Activated CD8-positive, alpha-beta T cell treated with anti-CD3 and anti-CD28 coated beads, Interleukin-2, amount 10 ng/mL, durations not matched to agents 7 days and 5 days (primary cell): Measurements from ENCODE around the gene ADCYAP1R1. TPM values are rescaled to one million over a fixed set of nuclear protein-coding genes. Genes with fewer than 3 reads are reported as not detected.

ENCODE experiments used
- ATAC-seq: fragments of 150-1000 bp; cut with Tn5 transposase; one replicate; pipeline ENCODE4 v1.10.0; 2021; ENCODE audit warnings: moderate library complexity
- CTCF ChIA-PET: fragments of 350-600 bp; sonication (Branson Sonifier 250); formaldehyde crosslinking; loops from one replicate; lab custom pipeline; 2021; ENCODE audit warnings: antibody characterized with exemption; lab: Charles Lee
- POLR2A ChIA-PET: fragments of 350-600 bp; sonication (Branson Sonifier 250); formaldehyde crosslinking; loops from one replicate; lab custom pipeline; 2021; ENCODE audit warnings: antibody characterized with exemption; lab: Charles Lee
- DNase-seq: peaks from one replicate; pipeline ENCODE4 v3.0.0-alpha.2; 2020
- H3K27ac Mint-ChIP-seq: one replicate; pipeline ENCODE4 v1.8.0; 2021; ENCODE audit warnings: mild to moderate bottlenecking, mixed read lengths
- H3K27me3 Mint-ChIP-seq: one replicate; pipeline ENCODE4 v1.8.0; 2021; ENCODE audit warnings: low read depth, mixed read lengths
- H3K36me3 Mint-ChIP-seq: one replicate; pipeline ENCODE4 v1.8.0; 2021; ENCODE audit warnings: low read depth, mixed read lengths
- H3K4me1 Mint-ChIP-seq: one replicate; pipeline ENCODE4 v1.8.0; 2021; ENCODE audit warnings: low read depth, mixed read lengths
- H3K4me3 Mint-ChIP-seq: one replicate; pipeline ENCODE4 v1.8.0; 2021; ENCODE audit warnings: mild to moderate bottlenecking, mixed read lengths
- H3K9me3 Mint-ChIP-seq: one replicate; pipeline ENCODE4 v1.8.0; 2022; ENCODE audit warnings: mixed read lengths; ENCODE audit not compliant: insufficient read depth
- total RNA-seq, 2 experiments: library from RNA; stranded (reverse); gene quantifications; one replicate each; pipeline ENCODE4 v1.2.3, GENCODE V29; 2021

Gene ADCYAP1R1
- total RNA-seq, 2 experiments from 2014 or later = not detected

DNA sequence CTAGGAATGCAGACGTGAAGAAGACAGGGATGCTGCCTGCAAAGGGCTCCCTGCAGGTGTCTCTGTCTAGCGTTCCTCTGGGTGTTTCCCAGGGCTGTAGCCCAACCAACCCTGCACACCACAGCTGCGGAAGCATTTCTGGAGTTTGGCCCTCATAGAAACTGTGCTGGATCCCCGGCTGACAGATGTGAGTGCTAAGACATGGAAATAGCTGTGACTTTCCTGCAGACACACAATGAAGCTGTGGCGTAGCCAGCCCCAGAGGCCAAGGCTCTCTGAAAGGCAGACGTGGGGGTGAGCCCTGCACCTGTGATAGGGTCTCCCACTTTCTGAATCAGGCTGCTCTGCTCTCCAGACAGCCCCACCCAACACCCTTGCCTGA lies 44.8 kb downstream of the ADCYAP1R1 start:
- ChIA-PET POLR2A (no interaction called here), CTCF (interaction anchor here (2.0 kb wide), 1 partner anchor 113 kb away, joined by 6 read pairs; no protein-coding TSS in a partner anchor)
- Mint-ChIP-seq H3K4me3 (no peak overlapping the region), H3K27me3 (peaks cover 7% of the 10 kb centered on the region), H3K9me3 (no peaks in the 10 kb centered on the region), H3K4me1 (no peaks in the 10 kb centered on the region), H3K27ac (no peak overlapping the region), H3K36me3 (no peaks in the 10 kb centered on the region)
- no peak for ATAC-seq
- DNase-seq = no peak

DNA sequence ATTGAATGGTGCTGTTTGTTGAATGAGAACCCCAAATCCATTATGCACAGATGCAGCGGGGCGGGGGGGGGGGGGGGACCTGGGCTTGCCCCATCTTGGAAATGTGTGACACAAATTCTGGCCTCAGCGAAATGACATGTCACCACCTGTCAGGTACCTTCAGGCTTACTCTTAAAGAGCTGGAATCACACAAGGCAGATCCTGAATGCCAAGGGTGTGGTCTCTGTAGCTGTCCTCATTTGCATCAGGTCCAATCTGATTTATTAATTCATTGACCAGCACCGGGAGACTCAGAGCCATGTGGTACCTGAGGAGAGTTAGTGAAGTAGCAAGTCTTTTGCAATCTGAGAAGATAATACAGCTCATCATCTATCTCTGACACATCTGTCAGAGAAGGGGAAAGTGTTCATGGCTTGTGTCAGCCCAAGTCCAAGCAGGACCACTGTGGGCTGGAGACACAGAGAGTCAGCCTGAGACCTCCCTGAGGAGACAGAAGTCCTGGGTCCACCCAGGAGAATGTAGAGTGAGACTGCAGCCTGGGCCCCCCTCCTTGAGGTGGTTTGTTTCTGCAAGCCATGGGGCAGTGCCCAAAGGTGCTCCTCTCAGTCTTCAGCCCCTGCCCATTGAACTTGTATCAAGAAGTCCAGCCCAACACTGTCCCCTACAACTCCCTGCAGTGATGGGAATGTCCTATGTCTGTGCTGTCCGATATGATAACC lies 46.7 kb downstream of the ADCYAP1R1 start:
- ChIA-PET CTCF (interaction anchor here (1.4 kb wide), 1 partner anchor 21 kb away, joined by 3 read pairs; no protein-coding TSS in a partner anchor), POLR2A (no interaction called here)
- Mint-ChIP-seq H3K4me1 (no peaks in the 10 kb centered on the region), H3K9me3 (no peaks in the 10 kb centered on the region), H3K36me3 (no peaks in the 10 kb centered on the region), H3K27ac (no peak overlapping the region), H3K4me3 (no peak overlapping the region), H3K27me3 (peaks cover 4% of the 10 kb centered on the region)
- ATAC-seq (no peak), DNase-seq (no peak)

DNA sequence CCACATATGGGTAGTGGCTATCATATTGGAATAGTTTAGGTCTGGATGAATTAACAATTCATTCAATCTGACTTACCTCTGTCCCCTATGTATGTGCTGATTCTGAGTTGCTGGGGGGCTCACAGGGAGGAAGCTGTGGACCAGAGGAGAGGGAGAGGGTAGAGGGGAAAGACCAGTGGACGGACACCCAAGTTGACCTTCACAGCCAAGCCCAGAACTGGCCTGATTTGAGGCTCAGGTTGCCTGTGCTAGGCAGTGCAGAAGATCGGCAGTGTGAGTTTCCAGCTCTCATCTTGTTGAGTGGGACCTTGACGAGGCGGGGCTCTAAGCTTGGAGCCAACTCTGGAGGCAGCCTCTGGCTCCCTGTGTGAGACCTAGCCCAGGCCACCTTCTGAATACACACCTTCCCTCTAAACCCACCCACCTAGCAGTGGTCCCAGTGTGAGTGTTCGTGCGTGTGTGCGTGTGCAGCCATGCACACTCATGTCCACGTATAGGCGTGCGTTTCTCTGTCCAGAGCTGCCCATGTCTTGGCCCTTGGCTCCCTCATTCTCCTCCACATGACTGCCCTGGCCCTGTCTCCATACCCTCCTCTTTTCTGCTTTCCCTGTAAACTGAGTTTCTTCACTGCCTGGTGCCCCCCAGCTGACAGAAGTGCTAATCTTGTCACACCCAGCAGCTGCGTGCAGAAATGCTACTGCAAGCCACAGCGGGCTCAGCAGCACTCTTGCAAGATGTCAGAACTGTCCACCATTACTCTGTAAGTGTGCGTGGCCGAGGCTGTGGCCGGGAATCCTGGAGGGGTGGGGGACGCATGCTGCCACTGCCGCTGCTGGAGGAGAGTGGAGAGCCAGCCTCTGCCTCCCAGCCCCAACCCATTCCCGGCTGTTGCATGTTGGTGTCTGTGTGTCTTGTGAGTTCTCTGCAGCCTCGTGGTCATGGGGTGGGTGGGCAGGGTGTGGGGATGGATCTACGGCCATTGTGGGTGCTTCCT lies 47.6 kb downstream of the ADCYAP1R1 start:
- Mint-ChIP-seq H3K27me3 (peaks cover 2% of the 10 kb centered on the region), H3K4me1 (no peaks in the 10 kb centered on the region), H3K9me3 (no peaks in the 10 kb centered on the region), H3K36me3 (no peaks in the 10 kb centered on the region), H3K27ac (no peak overlapping the region), H3K4me3 (no peak overlapping the region)
- no peak for DNase-seq
- ATAC-seq = no peak
- ChIA-PET CTCF (no interaction called here), POLR2A (no interaction called here)

DNA sequence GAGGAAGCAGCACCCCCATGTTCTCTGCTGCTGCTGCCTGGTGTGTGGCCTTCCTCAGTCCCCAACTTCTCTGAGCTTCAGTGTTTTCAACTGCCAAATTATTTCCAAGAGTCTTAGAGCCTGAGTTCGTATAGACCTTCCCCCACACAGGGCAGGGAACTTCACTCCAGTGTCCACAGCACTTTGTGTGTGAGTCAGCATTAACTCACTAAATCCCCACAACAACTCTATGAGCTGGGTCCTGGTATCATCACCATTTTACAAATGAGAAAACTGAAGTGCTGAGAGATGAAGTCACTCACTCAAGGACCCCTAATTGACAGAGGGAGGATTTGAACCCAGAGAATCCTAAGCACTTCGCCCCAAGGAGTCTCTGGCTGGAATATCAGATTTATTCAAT lies 48.3 kb downstream of the ADCYAP1R1 start:
- ATAC-seq (no peak), DNase-seq (no peak)
- Mint-ChIP-seq H3K9me3 (no peaks in the 10 kb centered on the region), H3K27ac (no peak overlapping the region), H3K27me3 (peaks cover 2% of the 10 kb centered on the region), H3K36me3 (no peaks in the 10 kb centered on the region), H3K4me3 (no peak overlapping the region), H3K4me1 (no peaks in the 10 kb centered on the region)
- ChIA-PET POLR2A (no interaction called here), CTCF (no interaction called here)

DNA sequence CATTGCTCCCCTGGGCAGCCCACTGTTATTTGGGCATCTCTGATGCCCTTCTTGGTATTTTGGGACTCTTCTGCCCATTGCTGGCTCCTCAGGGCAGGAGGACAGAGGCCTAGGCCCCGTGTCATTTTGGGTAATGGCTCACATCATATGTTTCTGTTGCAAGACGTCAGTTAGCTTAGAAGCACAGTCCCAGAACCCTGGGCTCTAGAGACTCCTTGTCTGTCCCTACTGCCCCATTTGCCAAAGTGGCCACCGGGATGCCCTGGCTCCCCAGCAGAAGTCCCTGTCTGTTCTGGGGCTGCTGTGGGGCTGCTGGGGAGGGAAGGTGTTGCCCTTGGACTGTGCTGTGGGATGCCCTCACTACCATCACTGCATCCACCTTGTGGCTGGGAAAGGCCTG lies 48.8 kb downstream of the ADCYAP1R1 start:
- H3K4me1 Mint-ChIP-seq = no peaks in the 10 kb centered on the region
- no peaks in the 10 kb centered on the region for H3K36me3 Mint-ChIP-seq
- no peak overlapping the region for H3K4me3 Mint-ChIP-seq
- H3K9me3 Mint-ChIP-seq = no peaks in the 10 kb centered on the region
- DNase-seq = no peak
- H3K27me3 Mint-ChIP-seq = peaks cover 2% of the 10 kb centered on the region
- CTCF ChIA-PET = no interaction called here
- no peak overlapping the region for H3K27ac Mint-ChIP-seq
- POLR2A ChIA-PET = no interaction called here
- no peak for ATAC-seq

DNA sequence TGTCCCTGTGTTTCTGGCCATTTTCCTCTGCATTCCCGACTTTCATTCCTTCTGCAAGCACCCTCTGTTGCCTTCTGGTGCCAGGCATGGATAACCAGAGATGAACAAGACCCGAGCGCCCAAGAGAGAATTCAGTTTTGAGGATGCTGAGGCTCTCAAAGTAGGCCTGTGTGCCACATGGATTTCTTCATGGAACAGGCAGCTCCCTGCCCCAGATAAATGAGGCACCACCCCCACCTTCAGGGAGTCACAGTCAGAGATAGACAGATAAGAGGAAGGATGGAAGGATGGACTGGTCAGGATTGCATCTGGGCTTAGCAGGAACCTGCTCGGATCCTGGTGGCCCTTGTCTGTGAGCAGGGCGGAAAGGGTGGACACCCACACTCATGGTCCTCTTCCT lies 49.4 kb downstream of the ADCYAP1R1 start:
- Mint-ChIP-seq H3K9me3 (no peaks in the 10 kb centered on the region), H3K27ac (no peak overlapping the region), H3K4me3 (no peak overlapping the region), H3K4me1 (no peaks in the 10 kb centered on the region), H3K36me3 (no peaks in the 10 kb centered on the region), H3K27me3 (peaks cover 2% of the 10 kb centered on the region)
- ChIA-PET POLR2A (no interaction called here), CTCF (no interaction called here)
- ATAC-seq = no peak
- no peak for DNase-seq

DNA sequence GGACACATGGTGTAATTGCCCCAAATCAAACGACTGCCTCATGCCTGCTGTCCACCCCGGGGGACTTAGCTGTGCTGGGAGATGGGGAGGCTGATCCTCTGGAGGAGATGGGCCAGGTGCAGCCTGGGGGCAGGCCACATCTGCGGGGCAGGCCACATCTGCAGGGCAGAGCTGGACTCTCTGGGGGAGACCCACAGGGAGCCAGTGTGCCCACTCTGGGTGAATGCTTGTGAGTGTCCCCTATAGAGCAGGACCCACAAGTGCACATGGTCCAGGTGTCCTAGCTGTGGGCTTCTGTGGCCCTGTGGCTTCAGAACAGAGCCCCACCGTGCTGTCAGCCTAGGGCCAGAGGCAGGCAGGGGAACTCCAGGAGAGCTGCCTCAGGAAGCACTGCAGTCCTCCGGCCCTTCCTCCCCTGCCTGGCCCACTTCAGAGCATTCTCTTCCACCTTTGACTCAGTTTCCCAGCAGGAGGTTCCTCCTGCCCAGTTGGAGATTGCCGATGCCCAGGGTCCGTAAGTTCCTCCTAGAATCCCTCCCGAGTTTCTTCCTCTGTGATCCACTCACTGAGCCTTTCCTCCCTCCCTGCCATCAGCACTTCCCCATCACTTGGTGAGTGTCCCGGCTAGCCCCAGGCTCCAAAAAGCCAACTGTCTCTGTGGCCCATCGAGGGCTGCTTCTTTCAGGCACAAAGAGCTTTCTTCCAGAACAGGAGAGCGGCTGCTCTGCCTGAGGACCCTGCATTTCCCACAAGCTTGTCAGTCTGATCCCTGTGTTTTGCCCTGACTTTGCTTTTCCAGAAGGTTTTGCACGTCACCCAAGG lies 50.3 kb downstream of the ADCYAP1R1 start:
- H3K27me3 Mint-ChIP-seq = peaks cover 2% of the 10 kb centered on the region
- ChIA-PET POLR2A (no interaction called here), CTCF (no interaction called here)
- H3K27ac Mint-ChIP-seq = no peak overlapping the region
- DNase-seq (no peak), ATAC-seq (no peak)
- H3K36me3 Mint-ChIP-seq = no peaks in the 10 kb centered on the region
- H3K9me3 Mint-ChIP-seq = no peaks in the 10 kb centered on the region
- H3K4me1 Mint-ChIP-seq = no peaks in the 10 kb centered on the region
- H3K4me3 Mint-ChIP-seq = no peak overlapping the region

DNA sequence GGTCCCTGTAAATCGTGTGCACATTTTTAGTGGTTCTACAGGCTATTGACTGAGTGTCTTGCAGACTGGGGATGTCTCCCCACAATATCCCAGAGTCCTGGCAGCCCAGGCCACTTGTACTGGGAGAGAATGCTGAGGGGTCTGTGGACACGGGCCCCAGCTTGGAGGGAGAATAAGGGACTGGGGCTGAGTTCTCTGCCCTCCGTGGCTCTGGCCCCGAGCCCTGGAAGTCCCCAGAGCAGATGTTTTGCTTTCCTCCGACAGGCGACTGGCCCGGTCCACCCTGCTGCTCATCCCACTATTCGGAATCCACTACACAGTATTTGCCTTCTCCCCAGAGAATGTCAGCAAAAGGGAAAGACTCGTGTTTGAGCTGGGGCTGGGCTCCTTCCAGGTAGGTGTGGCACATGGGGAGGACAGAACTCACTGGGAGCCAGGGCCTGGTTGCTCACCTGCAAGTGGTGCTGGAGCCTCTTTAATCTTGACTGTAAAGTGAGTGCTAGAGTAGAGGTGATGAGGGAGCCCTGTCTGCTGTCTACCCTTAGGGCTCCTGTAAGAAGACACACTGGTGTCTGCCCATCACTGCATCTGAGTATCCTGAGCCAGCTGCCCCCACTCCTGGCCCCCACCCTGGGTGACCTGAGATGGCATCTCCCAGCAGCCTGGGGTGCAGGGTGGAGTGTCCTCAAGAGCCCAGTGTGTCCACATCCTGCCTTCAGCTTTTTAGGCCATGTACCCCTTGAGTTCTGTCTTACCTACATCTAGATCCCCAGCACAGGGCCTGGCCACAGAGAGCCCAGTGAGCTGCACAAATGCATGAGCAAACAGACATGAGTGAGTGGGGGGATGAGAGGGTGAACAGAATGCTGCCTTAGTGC lies 51.1 kb downstream of the ADCYAP1R1 start:
- Mint-ChIP-seq H3K9me3 (no peaks in the 10 kb centered on the region), H3K36me3 (no peaks in the 10 kb centered on the region), H3K27ac (no peak overlapping the region), H3K4me3 (no peak overlapping the region), H3K27me3 (peaks cover 2% of the 10 kb centered on the region), H3K4me1 (no peaks in the 10 kb centered on the region)
- ATAC-seq (no peak), DNase-seq (no peak)
- ChIA-PET CTCF (no interaction called here), POLR2A (no interaction called here)

DNA sequence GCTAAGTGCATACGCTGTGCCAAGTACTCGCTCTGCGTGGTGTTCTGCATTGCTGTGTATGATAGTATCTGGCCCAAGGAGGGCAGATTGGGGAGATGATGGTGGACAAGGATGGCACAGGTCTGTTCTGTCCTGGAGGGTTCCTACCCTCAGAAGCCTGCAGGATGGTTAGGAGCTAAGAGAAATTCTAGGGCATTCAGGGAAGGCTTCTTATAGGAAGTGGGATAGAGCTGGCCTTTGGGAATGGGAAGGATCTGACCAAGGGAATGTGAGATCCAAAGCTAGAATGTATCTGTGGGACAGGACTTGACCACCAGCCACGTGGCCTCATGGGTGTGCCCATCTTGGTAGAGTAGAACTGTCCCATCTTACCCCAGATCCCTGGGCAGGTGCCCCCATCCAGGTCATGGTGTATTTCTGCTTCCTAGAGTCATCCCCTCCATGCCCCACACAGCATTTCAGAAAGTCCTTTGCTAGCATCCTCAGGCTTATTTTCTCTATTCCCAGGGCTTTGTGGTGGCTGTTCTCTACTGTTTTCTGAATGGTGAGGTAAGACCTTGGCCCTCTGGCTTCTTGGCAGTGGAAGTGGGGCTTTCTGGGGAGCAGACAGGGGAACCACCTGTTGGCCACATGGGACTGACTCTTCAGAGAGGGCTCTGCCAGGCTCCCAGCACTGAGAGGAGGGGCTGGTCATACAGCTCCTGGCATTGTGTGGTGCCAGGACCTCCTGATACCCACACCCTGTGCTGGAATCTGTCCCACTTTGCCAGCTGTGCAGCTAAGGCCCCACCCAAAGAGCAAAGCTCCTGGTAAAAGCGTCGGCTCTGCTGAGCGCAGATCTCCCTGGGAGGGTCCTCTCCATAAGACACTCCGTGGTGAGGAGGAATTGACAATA lies 52.5 kb downstream of the ADCYAP1R1 start:
- Mint-ChIP-seq H3K36me3 (no peaks in the 10 kb centered on the region), H3K9me3 (no peaks in the 10 kb centered on the region), H3K4me3 (no peak overlapping the region), H3K27me3 (peaks cover 2% of the 10 kb centered on the region), H3K27ac (no peak overlapping the region), H3K4me1 (no peaks in the 10 kb centered on the region)
- POLR2A ChIA-PET = no interaction called here
- CTCF ChIA-PET = interaction anchor here (1.9 kb wide), 1 partner anchor 18 kb away, joined by 6 read pairs; no protein-coding TSS in a partner anchor
- no peak for DNase-seq
- no peak for ATAC-seq

DNA sequence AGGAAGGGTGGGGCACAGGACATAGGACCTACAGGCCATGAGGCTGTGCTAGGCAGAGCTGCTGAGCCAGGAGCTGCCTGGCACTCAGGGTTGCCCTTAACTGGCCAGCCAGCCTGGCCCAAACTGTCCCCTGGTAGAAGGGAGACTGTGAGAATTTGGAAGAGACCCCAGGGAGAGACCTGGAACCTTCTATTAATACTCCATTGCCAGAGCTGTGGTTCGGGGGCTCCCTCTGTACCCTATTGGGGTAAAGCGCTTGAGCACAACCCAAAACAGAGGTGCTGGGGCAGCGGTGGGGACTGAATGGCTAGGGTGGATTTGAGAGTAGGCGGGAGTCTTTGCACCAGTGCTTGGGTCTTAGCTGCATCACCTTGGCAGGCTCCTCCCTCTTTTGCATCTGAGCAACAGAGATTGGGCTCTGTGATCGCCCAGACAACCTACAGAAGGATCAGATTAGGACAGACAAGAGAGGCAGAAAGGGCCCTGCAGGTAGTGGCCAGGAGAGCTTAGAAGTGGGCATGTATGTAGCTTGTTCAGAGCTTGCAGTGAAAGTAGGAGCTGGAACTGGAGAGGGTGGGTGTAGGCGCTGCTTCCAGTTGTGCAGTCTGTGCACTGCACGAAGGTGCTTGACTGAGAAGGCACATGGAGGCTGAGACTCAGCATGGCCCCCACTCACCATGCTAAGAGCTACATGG lies 53.3 kb downstream of the ADCYAP1R1 start:
- Mint-ChIP-seq H3K27ac (no peak overlapping the region), H3K9me3 (no peaks in the 10 kb centered on the region), H3K4me1 (no peaks in the 10 kb centered on the region), H3K36me3 (no peaks in the 10 kb centered on the region), H3K27me3 (peaks cover under 1% of the 10 kb centered on the region), H3K4me3 (no peak overlapping the region)
- DNase-seq (no peak), ATAC-seq (no peak)
- POLR2A ChIA-PET = no interaction called here
- CTCF ChIA-PET = interaction anchor here (1.9 kb wide), 1 partner anchor 17 kb away, joined by 6 read pairs; no protein-coding TSS in a partner anchor
